Liver (tissue), 9 donors: ENCODE measurements around the gene PLEKHO1. TPM values are rescaled to one million over a fixed set of nuclear protein-coding genes. Genes with fewer than 3 reads are reported as not detected.

Experiments
- DNase-seq: peaks from one replicate; pipeline ENCODE4 v3.0.0-alpha.2; 2017; ENCODE audit warnings: low spot score
- H3K27ac ChIP-seq, 2 donors: one replicate each; pipeline ENCODE4 v1.7.0; 2013; ENCODE audit warnings: inconsistent platforms in 2 of 2, low read length in 2 of 2, control low read depth in 1 of 2, low read depth in 1 of 2, mild to moderate bottlenecking in 1 of 2
- H3K27me3 ChIP-seq, 4 donors: one replicate each; pipeline versions ENCODE4 v1.6.1 to v1.7.0; 2013; ENCODE audit warnings: low read length in 3 of 4, inconsistent platforms in 1 of 4, mild to moderate bottlenecking in 1 of 4, moderate library complexity in 1 of 4; ENCODE audit not compliant: control insufficient read depth in 4 of 4, insufficient read depth in 4 of 4
- H3K36me3 ChIP-seq, 4 donors: one replicate each; pipeline versions ENCODE4 v1.6.1 to v1.7.0; 2013; ENCODE audit warnings: low read length in 3 of 4, mild to moderate bottlenecking in 3 of 4, low read depth in 1 of 4, moderate library complexity in 1 of 4; ENCODE audit not compliant: control insufficient read depth in 4 of 4, insufficient read depth in 3 of 4
- H3K4me1 ChIP-seq, 4 donors: one replicate each; pipeline versions ENCODE4 v1.6.1 to v1.7.0; 2013; ENCODE audit warnings: low read length in 3 of 4, mild to moderate bottlenecking in 3 of 4, moderate library complexity in 1 of 4; ENCODE audit not compliant: control insufficient read depth in 4 of 4, insufficient read depth in 4 of 4
- H3K4me3 ChIP-seq, 3 donors: one replicate each; pipeline versions ENCODE4 v1.6.1 to v1.7.0; 2013; ENCODE audit warnings: low read length in 3 of 3, control low read depth in 1 of 3, low read depth in 1 of 3, mild to moderate bottlenecking in 1 of 3
- H3K9ac ChIP-seq, 2 donors: one replicate each; pipeline ENCODE4 v1.7.0; 2013; ENCODE audit warnings: low read length in 2 of 2, mild to moderate bottlenecking in 2 of 2, moderate library complexity in 2 of 2, control low read depth in 1 of 2, low read depth in 1 of 2
- H3K9me3 ChIP-seq, 4 donors: one replicate each; pipeline versions ENCODE4 v1.6.1 to v1.7.0; 2013; ENCODE audit warnings: low read length in 3 of 4; ENCODE audit not compliant: control insufficient read depth in 4 of 4
- EGR1 ChIP-seq, 2 donors: IDR thresholded peaks; 2 replicates each; pipeline ENCODE4 v1.6.1; 2016 to 2018; ENCODE audit warnings: antibody characterized with exemption in 2 of 2, low read depth in 2 of 2
- FOXA2 ChIP-seq: IDR thresholded peaks from 2 replicates; pipeline ENCODE4 v1.6.1; 2016; ENCODE audit warnings: antibody characterized with exemption
- GABPA ChIP-seq, 2 donors: IDR thresholded peaks in 1 of 2; conservative IDR thresholded peaks in 1 of 2; 2 replicates each; pipeline ENCODE4 v1.6.1; 2016; ENCODE audit warnings: antibody characterized with exemption in 2 of 2, mild to moderate bottlenecking in 1 of 2, moderate library complexity in 1 of 2
- HNF4G ChIP-seq: IDR thresholded peaks from 2 replicates; pipeline ENCODE4 v1.6.1; 2016; ENCODE audit warnings: antibody characterized with exemption
- JUND ChIP-seq, 2 donors: IDR thresholded peaks; 2 replicates each; pipeline ENCODE4 v1.6.1; 2016; ENCODE audit warnings: antibody characterized with exemption in 2 of 2
- RAD21 ChIP-seq, 2 donors: IDR thresholded peaks; 2 replicates each; pipeline ENCODE4 v1.6.1; 2016; ENCODE audit warnings: antibody characterized with exemption in 2 of 2, mild to moderate bottlenecking in 2 of 2
- RXRA ChIP-seq, 2 donors: IDR thresholded peaks; 2 replicates each; pipeline ENCODE4 v1.6.1; 2017 to 2018; ENCODE audit warnings: antibody characterized with exemption in 2 of 2, mild to moderate bottlenecking in 1 of 2
- SP1 ChIP-seq: IDR thresholded peaks from 2 replicates; pipeline ENCODE4 v1.6.1; 2018; ENCODE audit warnings: antibody characterized with exemption, mild to moderate bottlenecking
- TAF1 ChIP-seq: conservative IDR thresholded peaks from 2 replicates; pipeline ENCODE4 v1.6.1; 2016; ENCODE audit warnings: antibody characterized with exemption, mild to moderate bottlenecking
- WGBS: extraction: QIAGEN DNeasy Blood & Tissue Kit; methylation state at CpG from one replicate; pipeline ENCODE4 v1.1.7; 2013; 5-methylcytosine and 5-hydroxymethylcytosine counted together
- polyA plus RNA-seq, 2 donors: library from polyadenylated mRNA; stranded (reverse) in 1 of 2; unstranded in 1 of 2; fragments of 200-250 nt in 1 of 2; fragments of >200 nt in 1 of 2; fragmentation: Nextera tagmentation in 1 of 2; extraction: Ambion mirVana in 1 of 2; gene quantifications; one replicate each; pipeline versions ENCODE4 v1.2.1 to v1.2.3, GENCODE V29; 2013 to 2015
- total RNA-seq, 2 donors: library from RNA; depleted of rRNA; stranded (reverse); fragments of >200 nt; gene quantifications; one replicate each; pipeline ENCODE4 v1.2.3, GENCODE V29; 2014
- TF ChIP-seq, protein P1 (sequence below): IDR thresholded peaks from 2 replicates; pipeline ENCODE4 v1.6.1; 2016; ENCODE audit warnings: antibody characterized with exemption
- TF ChIP-seq, protein P2 (sequence below): IDR thresholded peaks from 2 replicates; pipeline ENCODE4 v1.6.1; 2016; ENCODE audit warnings: antibody characterized with exemption
- TF ChIP-seq, protein P3 (sequence below): fragments of 150-350 bp; IDR thresholded peaks from 2 replicates; pipeline ENCODE4 v1.5.1; 2017; ENCODE audit warnings: improper control_type of control experiment, low read depth, low read length; ENCODE audit not compliant: missing input control
- donor health status: healthy.
- donor health status: healthy.
- donor health status: healthy.
- donor health status: healthy.
- donor health status: healthy.

Gene PLEKHO1
- total and polyA plus RNA-seq, 4 donors = 3.5 to 8.8 (median 6.0) TPM

DNA sequence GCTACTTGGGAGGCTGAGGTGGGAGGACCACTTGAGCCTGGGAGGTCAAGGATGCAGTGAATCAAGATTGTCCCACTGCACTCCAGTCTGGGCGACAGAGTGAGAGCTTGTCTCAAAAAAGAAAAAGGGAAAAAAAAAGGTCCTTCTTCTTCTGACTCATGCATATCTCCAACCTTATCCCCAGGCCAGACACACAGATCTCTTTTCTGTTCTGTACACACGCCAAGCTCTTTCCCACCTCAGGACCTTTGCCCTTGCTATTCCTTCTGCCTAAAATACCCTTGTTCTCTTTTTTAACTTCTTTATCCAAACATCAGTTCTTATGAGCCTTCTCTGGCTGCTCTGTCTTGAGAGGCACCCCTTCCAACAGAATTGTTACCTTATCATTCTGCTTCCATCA lies 22.1 kb downstream of the PLEKHO1 start:
- 87% methylated on average over 2 of the region's 2 CpGs for WGBS
- no peak for DNase-seq

DNA sequence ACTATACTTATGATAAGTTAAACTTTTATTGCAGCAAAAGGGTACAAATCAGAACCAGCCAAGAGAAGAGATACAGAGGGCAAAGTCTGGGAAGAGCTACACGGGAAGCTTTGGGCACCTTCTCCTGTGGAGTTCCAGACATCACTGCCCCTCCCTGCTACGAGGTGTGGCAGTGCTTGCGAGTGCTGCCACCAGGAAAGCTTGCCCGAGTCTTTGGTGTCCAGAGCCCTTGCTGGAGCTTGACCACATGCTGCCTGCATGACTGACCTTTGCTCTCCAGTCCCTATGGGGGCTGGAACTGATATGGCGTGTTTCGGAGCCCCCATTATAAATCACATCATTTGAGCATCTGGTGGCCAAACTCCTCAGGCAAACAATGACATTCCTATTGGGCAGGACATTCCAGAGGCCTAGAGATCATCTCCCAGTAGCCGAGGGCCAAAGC lies 23.4 kb downstream of the PLEKHO1 start:
- WGBS = 58% methylated on average over 7 of the region's 7 CpGs

More for the DNA sequence above, 22.1 kb downstream of the PLEKHO1 start:
- no peak overlapping the region for H3K4me3 ChIP-seq
- H3K36me3 ChIP-seq = no peaks in the 10 kb centered on the region
- H3K27ac ChIP-seq = no peak overlapping the region
- no peak overlapping the region for H3K9ac ChIP-seq
- H3K27me3 ChIP-seq = no peaks in the 10 kb centered on the region
- no peaks in the 10 kb centered on the region for H3K9me3 ChIP-seq
- peaks cover 0 to 10% (median 4%) of the 10 kb centered on the region in 4 donors for H3K4me1 ChIP-seq
- TF ChIP-seq, protein P1, sequence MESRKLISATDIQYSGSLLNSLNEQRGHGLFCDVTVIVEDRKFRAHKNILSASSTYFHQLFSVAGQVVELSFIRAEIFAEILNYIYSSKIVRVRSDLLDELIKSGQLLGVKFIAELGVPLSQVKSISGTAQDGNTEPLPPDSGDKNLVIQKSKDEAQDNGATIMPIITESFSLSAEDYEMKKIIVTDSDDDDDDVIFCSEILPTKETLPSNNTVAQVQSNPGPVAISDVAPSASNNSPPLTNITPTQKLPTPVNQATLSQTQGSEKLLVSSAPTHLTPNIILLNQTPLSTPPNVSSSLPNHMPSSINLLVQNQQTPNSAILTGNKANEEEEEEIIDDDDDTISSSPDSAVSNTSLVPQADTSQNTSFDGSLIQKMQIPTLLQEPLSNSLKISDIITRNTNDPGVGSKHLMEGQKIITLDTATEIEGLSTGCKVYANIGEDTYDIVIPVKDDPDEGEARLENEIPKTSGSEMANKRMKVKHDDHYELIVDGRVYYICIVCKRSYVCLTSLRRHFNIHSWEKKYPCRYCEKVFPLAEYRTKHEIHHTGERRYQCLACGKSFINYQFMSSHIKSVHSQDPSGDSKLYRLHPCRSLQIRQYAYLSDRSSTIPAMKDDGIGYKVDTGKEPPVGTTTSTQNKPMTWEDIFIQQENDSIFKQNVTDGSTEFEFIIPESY = no peak
- TF ChIP-seq SP1 (no peak), JUND (IDR thresholded peaks at IDR 0.05) (no peak), HNF4G (no peak), RXRA (IDR thresholded peaks at IDR 0.05) (no peak), TAF1 (no peak), FOXA2 (no peak), EGR1 (IDR thresholded peaks at IDR 0.05; ENCODE audit: low read depth in 2 of 2) (no peak)
- TF ChIP-seq, protein P2, sequence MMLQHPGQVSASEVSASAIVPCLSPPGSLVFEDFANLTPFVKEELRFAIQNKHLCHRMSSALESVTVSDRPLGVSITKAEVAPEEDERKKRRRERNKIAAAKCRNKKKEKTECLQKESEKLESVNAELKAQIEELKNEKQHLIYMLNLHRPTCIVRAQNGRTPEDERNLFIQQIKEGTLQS = no peak
- TF ChIP-seq, protein P3, sequence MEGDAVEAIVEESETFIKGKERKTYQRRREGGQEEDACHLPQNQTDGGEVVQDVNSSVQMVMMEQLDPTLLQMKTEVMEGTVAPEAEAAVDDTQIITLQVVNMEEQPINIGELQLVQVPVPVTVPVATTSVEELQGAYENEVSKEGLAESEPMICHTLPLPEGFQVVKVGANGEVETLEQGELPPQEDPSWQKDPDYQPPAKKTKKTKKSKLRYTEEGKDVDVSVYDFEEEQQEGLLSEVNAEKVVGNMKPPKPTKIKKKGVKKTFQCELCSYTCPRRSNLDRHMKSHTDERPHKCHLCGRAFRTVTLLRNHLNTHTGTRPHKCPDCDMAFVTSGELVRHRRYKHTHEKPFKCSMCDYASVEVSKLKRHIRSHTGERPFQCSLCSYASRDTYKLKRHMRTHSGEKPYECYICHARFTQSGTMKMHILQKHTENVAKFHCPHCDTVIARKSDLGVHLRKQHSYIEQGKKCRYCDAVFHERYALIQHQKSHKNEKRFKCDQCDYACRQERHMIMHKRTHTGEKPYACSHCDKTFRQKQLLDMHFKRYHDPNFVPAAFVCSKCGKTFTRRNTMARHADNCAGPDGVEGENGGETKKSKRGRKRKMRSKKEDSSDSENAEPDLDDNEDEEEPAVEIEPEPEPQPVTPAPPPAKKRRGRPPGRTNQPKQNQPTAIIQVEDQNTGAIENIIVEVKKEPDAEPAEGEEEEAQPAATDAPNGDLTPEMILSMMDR = no peak

DNA sequence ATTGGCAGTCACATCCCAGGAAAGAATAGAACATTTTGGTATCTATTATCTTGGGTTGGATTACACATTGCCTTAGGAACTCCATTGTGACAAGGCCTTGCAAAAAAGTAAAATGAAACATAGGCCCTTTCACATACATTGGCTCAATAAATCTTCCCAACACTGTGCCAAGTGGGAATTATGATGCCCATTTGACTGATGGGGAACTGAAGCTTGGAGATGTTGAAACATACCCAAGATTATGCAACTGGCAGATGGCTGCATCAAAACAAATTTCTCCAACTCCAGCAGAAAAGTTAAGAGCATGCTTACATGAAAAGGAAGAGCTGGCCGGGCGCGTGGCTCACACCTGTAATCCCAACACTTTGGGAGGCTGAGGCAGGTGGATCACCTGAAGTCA lies 26.9 kb downstream of the PLEKHO1 start:
- Histone ChIP-seq H3K4me1 (peaks cover 0 to 10% (median 4%) of the 10 kb centered on the region in 4 donors), H3K36me3 (no peaks in the 10 kb centered on the region), H3K9me3 (no peaks in the 10 kb centered on the region), H3K4me3 (no peak overlapping the region), H3K27ac (no peak overlapping the region), H3K27me3 (no peaks in the 10 kb centered on the region), H3K9ac (no peak overlapping the region)
- 85% methylated on average over 3 of the region's 3 CpGs for WGBS
- TF ChIP-seq GABPA (IDR thresholded peaks at IDR 0.05 in 1 of 2, conservative IDR thresholded peaks at IDR 0.05 in 1 of 2) (no peak), JUND (IDR thresholded peaks at IDR 0.05) (no peak)
- no peak for DNase-seq

More for the DNA sequence above, 23.4 kb downstream of the PLEKHO1 start:
- no peak for TF ChIP-seq RAD21 (IDR thresholded peaks at IDR 0.05)
- Histone ChIP-seq H3K4me1 (peaks cover 0 to 10% (median 4%) of the 10 kb centered on the region in 4 donors), H3K9ac (no peak overlapping the region), H3K36me3 (no peaks in the 10 kb centered on the region), H3K9me3 (no peaks in the 10 kb centered on the region), H3K27me3 (no peaks in the 10 kb centered on the region), H3K4me3 (no peak overlapping the region), H3K27ac (no peak overlapping the region)
- DNase-seq = no peak
